Medulla oblongata (tissue), 1 donor: ENCODE measurements around the gene WDR1.

ENCODE experiments used
- DNase-seq: peaks from one replicate; pipeline ENCODE4 v3.0.0-alpha.2; 2015; ENCODE audit errors: extremely low spot score

WDR1 gene

DNA sequence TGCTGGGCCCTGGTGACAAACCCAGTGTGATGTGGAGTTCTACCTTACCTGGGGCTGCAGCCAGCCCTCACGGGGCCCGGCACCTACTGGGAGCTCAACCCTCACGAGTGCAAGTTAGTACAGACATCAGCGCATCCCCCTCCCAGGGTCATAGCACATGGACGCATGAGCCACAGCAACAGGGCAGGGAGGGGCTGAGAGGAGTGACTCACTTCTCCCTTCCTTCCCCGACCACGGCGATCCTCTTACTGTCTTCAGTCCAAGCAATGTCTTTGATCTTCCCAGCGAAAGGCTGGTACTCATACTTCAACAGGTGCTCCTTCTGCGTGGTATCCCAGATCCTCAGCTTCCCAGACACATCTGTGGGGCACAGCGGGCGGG lies 17.8 kb downstream of the WDR1 start:
- DNase-seq, result no peak

DNA sequence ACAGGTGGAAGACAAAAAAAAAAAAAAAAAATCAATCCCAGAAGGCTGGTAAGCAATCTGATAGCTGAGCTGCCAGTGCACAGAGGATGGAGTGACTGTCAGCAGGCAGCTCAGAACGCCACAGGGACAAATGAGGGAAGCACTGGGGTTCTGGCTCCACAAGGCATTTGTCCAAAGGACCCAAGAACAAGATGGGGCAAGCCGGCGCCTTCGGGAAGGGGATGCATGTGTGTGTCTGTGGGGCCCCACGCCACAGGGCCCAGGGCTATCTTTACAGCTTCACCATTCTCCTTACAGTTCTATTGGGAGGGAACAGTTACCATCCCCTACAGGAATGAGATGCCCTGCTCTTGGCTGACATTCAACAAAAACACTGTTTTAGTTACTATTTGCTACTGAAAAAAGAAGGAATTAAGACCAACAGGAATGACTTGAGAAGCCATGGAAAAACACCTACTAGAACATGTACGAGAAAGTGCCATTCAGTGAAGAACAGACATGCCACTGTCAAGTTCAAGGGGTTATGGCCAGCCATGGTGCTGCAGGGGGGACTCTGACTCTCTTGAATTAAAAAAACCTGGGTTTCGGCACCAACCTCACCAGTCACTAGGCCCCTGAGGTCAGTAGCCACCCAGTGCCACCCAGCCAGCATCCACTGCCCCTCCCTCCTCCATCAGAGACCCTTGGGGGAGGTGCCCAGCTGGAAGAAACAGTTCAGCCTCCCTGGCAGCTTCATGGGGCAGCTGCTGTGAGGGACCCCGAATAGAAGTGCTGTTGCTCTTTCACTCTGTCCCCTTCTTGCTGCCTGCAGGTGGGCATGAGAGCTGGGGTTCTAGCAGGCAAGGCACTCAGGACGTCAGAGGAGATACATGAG lies 18.5 kb downstream of the WDR1 start:
- DNase-seq, result no peak

DNA sequence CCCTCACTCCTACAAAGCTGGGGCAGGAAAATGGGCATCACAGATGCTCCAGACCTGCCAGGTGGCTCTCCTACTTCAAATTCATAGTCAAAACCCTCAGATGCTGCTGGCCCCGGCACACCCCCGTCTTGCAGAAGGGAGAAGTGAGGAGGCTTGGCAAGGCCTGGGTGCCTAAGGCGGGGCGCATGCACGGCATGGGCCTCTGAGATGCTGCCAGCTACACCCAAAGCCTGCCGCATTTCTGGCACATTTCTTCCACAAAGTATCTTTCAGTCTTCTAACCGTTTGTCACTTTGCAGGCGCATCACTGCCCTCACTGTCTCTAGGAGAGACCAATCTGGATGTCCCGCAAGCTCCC lies 19.6 kb downstream of the WDR1 start:
- DNase-seq, result no peak

DNA sequence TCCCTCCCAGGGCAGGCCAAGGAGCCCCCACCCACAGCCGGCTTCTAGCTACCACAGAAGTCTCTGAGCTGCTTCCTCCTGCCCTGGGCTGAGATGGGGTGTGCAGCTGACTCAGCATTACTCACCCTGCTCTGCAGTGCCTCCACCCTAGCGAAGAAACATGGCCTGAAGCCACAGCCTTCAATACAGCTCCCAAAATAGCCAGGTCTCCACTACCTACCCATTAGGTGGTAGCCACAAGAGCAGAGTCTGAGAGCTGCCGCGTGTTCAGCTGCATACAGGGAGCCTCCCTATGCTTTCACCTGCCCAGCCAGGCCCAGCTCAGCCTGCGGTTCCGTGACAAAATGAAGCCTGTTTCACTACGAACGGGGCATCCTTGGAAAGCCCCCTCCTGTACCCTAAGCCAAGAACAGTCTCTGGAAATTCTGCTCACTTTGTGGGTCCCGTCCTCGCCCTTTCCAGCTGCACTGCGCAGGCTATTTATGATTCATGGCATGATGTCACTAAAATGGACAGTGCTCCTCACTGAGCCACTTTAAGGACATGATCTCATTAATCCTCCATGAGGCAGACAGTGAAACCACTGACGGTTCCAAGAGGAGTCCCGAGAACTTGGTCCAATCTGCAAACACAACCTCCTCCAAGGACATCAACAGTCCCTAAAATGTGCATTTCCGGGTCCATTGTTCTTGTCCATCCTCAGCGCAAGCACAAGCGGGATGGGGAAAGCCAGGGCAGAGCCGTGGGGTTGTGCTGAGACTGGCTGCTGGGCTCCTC lies 20.2 kb downstream of the WDR1 start:
- peak; percentile 79 for DNase-seq

DNA sequence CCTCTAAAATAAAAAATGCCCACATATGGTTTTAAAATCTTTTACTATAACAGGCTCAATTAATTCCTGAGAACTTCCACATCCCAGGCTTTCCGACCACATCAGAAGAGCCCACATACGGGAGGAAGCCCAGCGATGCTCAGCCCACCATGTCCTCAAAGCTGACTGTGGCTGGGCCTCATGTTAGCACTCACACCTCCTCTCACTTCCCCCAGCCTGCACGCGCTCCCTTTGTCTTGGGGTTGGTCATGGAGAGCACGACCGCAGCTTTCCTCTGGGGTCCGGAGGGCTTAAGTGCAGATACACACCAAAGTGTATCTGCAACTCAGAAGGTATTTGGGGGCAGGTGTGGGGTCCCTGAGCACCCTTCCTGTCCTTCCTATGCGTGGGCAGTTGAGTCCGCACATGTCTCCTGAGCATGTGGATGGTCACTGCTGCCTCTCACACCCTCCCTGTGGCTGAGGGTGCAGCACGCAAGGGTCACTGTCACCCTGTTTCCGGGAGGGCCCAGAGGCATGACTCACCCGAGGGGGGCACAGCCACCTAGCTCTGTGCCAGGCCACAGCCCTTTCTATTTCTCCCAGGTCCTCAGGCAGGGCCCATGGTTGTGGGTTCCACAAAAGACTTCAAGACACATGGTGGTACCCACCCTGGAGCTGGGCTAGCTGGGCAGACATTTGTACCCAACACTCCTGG lies 21.2 kb downstream of the WDR1 start:
- no peak for DNase-seq

DNA sequence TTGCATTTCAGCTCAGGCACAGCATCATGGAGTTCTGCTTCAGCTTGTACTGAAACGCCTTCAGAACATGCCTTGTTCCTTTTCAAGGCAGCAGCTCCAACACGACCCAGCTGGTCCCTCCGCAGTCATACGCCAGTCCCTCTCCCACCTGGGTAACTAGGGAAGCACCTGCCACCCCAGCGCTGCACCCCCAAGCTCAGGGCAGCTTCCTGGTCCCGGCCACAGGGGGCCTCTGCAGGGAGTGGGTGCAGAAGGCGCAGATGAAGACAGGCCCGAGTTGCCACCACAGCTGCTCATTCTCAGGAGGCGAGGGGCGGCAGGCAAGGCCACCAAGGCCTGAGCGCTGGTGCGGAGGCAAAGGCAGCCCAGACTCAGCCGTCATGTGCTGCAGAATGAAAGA lies 21.8 kb downstream of the WDR1 start:
- no peak for DNase-seq

DNA sequence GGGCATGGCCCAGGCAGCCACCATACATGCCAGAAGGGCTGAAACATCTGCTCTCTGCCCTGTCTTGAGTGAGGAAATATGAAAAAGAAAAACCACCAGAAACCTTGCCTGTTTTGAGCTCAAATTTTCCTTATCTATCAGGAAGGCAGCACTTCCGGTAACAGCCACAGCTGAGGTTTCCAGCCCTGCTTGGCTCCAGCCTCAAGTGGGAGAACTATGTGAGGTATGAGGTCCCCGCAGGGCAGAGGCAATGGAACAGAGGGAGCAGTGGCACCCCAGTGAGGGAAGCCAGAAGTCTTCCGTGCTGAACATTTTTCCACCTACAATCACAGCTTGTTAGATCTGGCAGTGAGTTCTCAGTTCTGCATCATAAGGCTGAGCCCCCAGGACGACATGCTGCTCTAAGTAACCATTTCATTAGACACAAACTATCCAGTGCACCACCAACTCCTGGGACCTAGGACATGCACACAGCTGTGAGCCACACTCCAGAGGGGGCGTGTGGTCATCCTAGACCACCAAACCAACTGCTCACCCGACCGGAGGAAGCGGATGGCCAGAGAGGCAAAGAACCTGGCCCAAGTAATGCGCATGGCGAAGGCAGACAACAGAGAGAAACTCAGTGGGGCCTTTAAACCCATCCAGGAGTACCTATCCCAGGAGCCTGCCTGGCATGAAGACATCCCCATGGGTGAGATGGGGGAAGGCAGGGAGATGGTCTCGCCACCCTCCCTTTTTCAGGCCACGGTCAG lies 22.6 kb downstream of the WDR1 start:
- no peak for DNase-seq

DNA sequence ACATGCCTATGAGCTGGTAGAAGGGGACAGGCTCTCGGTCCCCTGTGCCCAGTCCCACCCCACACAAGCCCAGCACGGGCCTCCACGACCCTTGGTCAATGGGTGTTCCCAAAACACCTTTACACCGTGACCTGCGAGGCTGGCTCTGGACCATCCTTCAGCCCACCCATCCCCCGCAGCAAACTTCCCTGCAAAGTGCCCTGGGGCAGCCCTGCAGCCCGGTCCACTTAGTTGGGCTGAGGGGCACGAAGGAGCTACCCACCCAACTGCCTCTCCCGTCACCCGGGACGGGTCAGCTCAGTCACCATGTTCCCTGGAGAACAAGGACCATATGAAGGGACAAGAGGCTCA lies 23.4 kb downstream of the WDR1 start:
- DNase-seq, result no peak

DNA sequence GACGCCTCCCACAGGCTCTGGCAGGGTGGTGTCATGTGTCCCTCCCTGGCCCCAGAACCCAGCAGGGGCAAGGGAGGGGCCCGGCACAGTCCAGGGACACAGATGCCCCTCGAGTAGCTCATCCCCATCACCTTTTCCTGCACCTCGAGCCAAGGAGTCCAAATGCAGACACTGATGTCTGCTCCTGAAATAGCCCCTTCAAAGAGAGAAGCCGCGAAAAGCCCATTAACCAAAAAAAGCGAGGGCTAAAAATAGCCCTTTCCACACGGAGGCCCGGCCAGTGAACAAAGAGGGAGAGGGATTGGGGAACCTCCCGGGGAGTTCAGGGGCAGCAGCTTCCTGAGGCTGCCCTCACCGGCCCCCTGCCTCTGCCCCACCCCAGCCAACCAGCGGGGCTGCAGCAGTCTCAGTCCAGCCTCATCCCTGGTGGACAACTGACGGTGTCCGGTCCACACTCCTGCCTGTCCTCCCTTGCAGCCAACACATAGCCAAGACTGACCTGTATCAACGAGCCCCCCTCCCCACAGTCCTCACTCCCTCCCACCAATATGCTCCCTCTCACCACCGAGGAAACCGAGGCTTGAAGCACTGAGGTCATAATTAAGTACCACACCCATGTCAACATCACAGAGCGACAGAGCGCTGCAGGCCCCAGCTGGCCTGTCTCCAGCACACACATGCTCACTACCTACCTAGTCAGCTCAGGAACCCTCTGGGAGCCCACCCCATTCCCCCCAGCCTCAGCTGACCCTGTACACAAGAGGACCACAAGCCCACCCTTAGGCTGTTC lies 23.9 kb downstream of the WDR1 start:
- no peak for DNase-seq

DNA sequence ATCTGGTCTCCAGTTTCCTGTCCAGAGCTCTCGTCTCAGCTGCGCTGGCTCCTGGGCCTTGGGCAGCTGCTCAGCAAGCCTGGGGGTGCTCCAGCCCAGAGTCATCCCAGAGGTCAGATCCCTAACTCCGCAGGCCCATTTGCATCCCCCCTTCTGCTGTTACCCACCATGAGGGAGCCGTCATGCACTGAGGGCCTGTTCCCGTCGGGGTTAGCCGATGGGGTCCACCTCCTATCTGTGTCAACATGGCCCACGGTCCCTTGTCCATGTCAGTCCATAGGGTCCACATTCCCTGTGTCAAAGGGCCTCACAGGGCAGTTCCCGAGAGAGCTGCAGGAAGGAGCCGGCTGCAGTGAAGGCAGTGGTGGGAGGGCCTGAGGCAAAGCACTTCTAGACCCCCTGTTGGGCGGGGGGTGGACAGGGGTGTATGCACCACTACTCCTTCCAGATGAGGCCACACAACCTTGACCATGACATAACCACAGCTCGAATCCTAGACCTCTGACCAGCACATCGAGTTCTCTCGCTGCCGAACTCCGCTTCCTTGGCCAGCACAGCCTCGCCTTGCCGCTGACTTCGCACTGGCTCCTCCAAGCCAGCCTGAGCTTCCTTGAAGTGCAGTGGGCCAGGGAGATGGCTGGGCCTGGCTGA lies 24.9 kb downstream of the WDR1 start:
- no peak for DNase-seq

DNA sequence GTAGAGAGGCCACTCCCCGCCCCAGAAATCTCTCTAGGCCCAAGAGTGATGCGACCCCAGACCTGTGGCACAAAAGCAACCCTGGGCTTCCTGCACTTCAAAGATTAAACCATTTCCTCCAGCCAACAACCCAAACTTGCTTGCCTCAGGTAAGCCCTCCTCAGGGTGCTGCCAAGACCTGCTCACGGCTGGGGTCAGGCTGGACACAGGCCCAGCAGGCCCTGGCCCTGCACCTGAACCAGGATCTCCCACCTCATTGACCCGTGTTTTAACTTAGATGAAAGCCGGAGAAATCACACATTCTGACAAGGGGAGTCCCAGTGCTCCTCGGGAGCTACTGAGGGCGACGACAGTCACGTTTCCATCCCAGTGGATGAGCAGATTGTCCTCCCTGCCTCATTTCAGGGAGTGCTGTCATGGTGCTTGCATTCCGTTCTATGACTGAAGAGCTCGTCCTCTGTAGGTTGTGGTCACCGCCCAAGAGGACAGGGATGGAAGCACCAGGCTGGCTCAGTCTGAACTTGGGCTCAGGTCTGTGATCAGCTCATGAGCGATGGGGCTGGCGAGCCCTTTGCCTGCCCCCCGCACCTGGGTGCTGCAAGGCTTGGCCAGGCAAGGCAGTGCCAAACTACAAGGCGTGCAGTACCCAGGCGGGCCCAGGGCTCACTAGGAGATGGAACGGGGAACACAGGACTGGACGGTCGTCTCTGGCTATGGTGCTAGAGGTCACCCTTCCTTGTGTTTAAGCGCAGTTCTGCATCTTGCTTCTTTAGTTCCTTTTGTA lies 25.9 kb downstream of the WDR1 start:
- DNase-seq, result no peak

DNA sequence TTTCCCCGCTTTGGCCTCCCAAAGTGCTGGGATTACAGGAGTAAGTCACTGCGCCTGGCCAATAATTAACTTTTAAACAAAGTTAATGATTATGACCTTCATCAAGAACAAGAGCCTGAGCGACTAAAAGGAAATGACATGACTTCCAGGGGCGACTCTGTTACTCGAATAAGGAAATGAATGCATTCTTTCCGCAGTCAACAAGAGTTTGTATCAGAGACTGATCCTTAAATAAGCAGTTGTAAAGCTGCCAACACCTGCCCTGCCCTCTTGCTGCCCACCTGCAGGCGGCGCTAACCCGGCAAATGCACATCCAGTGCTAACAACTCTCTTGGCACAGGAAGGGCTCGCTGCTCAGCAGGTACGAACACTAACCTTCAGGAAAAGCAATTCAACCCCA lies 27.3 kb downstream of the WDR1 start:
- DNase-seq, result no peak

DNA sequence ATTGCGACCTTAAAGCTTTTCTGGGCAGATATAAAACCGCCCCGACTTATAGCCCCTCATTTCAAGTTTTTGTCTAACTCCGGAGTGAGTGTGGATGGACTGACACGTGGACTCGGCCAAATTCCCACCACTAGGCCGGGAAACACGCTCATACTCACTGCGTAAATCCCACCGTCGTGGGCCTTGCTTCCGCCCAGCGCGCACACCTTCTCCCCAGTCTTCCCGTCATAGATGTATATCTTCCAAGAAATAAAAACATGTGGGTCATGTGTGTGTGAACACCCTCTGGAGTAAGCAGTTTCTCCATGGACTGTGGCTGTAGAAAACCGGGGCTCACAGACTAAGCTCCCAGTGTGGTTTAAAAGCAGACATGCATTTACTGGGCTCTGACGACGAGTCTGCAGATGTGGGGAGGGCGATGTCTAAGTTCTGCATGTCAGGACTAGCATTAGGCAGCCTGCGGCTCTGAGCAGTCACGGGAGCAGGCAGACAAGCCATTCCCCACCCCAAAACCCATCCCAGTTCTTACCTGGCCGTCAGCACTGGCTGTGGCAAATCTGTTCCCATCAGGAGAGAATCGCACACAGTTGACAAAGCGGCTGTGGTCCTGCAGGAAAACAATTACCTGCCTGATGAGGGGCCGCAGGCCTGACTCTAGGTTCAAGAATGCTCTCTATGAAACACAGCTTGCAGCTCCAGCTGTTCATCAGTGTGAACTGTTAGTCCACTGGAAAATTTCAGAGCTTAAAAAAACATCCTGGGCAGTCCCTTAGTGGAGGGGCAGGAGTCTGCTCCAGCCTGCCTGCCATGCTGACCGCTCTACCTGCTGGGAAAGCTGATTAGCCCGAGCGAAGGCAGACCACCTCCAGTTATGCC lies 28.2 kb downstream of the WDR1 start:
- no peak for DNase-seq

DNA sequence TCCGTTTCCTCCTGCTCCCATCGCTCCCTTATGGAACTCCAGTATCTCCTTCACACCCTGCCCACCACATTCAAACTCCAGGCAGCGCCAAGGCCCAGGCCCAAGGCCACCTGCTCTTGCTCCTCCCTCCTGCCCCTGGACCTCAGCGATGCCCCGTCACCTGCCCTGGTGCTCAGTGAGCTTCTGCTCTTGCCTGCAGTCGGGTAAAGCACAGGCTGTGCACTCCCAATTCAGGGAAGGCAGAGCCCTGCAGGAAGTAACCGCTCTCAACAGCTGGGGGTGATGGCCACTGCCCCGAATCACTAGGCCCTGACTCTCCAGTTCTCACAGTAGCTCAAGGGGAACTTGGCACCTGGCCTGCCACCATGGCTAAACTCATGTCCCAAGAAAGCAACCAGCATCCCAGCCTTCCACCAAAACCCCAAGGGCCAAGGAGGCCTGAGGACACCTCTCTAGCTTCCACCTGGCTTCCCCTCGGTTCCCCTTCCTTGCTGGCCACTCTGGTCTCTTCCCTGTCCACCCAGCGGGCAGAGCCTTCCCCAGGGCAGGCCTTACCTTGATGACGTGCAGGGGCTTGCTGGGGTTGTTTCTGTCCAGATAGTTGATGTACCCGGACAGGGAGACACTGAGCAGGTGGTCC lies 29.3 kb downstream of the WDR1 start:
- DNase-seq, result no peak

DNA sequence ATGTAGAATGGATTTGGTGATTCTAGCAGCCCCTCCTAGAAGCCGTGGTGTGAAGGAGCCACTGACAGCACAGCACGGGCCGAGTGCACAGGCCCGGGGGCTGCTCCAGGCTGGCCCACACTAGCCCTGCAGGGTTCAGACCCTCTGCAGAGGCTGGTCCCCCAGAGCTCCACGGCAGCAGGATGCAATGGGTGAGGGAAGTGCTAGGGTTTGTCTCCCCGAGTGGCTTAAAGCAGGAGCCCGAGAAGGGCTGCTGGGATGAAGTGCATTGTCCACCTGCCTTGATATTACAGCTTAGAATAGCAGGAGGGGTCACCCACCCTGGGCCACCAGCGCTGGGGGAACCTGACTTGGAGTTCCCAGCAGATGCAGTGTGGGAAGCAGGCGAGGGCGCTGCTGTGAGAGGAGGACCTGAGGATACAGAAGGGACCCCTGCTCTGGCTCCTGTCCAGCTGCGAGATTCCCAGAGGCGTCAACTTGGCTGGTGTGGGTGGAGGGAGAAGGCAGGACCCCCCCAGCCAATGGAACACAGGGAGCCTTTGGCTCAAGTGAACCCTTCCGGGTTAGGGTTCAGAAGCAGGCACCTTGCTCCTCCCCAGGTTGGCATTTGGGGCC lies 30.0 kb downstream of the WDR1 start:
- DNase-seq, result no peak

DNA sequence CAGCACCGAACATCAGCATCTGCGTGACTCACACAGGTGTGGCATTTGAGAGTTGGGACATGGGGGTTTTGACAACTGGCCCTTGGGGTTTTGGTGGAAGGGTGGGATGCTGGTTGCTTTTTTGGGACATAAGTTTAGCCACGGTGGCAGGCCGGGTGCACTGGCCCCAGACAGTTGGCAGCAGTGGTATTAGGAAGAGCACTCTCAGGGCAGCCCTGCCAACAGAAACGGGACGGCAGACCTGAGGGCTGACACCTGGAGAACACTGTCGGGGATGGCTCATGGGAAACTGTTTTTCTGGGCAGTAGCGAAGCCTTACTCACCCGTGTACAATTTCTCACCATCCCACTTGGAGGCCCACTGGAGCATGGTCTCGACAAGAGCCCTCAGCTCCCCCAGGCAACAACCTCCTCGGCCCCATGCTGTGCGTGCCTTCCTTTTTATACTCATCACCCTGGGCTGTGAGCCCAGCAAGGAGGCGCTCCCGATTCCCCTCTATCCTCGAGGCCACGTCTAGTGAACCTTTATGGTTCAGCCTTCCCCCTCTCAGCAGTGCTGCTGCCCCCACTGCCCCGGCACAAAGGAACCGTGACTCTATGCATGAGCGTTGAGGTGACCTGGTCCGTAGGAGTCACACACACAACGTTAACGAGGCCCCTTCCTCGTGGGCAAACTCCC lies 30.6 kb downstream of the WDR1 start:
- DNase-seq, result no peak

DNA sequence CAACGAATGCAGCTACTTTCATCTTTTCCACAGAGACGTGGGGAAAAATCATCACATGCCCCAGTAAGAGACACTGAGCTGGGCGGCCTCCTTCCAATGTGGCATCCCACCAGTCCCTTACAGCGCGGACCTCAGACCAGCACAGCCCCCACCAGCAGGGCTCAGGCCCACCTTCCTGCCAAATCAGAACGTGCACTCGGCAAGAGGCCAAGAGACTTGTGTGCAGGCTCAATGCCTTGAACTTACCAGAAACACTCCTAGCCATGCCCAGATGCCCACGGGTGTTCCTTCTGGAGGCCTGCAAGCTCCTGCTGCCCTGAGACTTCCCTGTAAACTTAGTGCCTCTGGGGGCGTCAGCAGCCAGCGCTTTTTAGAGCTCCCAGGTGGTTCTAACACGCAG lies 31.2 kb downstream of the WDR1 start:
- DNase-seq, result no peak
